HG03571 (cell line): ENCODE data around the gene CNIH2.
"Not testable (repeated sequence)": the region's sequence is repeated elsewhere in the genome, so short reads cannot be mapped to it uniquely, and the experiment has no call there.

Source experiments
- ATAC-seq: cut with Tn5 transposase; IDR thresholded peaks from one replicate; pipeline ENCODE4 v1.9.1; 2021; ENCODE audit not compliant: unreplicated experiment

CNIH2 gene

DNA sequence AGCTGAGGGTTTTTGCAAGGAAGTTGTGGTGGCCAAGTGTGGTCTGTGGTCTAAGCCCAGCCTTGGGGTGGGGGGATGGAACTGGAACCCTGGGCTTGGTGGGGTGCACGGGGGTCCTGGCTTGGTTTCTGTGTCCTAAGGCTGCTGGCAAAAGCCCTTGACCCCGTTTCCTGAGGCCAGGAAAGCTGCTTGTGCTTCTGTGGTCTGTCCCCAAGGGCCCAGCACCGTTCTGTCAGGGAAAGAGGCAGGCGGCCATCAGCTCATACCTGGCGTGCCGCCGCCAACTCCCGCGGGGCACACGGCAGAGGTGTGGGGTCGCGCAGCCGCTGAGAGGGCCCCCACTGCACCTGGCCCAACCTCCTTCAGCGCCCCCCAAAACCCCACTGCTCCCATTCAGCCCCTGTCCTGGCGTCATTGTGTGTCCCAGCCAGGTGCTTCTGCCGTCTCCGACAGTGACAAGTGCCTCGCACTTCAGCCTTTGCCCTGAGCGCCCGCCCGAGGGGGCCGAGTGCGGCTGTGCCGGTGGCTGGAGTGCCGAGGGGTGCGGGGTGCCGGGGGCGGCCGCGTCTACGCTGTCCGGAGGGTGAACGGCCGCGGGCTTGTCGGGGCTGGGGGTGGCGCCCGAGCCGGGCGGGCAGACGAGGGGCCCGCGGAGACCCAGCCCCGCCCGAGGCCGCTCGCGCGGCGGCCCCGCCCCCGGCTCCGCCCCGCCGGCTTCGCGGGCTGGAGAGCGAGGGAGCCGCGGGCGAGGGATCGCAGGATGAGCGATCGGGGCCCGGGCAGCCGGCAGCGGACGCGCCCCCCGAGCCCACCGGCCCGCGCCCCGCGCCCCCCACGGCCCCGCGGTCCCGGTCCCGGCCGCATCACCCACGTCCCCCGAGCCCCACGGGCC, at the start of gene CNIH2:
CNIH2 (plus strand) TSS at position 705 of the 892 bp plus-strand sequence. CDS start 282 bp downstream, outside the sequence.
- ATAC-seq, result no peak

DNA sequence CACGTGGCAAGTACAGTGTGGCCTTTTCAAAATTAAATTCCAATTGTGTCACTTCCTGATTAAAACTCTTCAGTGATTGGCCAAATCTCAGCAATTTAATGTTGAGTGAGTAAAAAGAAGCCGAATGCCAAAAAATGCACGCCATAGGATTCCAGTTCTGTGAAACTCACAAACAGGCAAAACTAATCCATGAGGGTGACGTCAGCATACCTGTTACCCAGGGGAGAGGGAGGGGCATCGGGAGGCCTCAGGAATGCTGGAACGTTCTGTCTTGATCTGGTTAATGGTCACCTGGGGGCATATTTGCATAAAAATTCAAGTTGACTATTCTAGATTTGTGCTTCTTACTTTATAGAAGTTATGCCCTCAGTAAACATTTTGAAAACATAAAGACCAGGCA, 49.5 kb upstream of the CNIH2 start:
- no peak for ATAC-seq

DNA sequence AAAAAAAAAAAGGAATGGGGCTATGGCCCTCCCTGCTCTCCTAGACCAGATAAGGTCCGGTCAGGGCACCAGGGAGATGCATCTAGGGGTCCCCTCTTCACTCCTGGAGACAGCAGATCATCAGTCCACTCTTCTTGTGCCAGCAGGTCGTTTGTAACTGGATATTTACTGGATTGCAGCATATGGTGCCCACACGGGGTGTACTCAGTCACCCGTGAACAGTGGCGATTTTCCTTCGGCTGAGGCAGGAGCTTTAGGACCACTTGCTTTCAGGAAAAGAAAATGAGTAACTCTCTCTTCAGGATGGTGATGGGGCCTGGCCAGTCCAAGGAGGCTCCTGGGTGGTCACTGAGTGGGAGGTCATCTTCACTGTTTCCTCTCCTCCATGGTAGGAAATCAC, 47.8 kb upstream of the CNIH2 start:
- no peak for ATAC-seq

DNA sequence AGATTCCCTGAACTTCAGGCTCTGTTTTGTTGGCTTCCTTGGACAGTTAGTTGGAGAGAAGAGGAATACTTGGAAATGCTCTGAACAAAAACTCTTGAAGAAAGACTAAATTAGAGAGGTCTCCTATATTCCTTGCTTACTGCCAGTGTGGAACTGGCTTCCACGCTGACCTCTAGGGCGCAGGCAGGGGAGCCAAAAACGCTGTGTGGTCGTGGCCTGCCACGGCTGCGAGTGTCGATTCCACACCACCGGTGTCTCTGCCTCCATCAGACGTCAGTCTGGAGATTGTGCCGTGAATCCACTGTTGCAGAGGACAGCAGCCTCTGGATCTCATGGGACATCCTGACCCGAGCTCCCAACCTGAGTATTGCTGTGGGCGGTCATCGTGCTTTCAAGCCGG, 47.0 kb upstream of the CNIH2 start:
- ATAC-seq, result no peak

DNA sequence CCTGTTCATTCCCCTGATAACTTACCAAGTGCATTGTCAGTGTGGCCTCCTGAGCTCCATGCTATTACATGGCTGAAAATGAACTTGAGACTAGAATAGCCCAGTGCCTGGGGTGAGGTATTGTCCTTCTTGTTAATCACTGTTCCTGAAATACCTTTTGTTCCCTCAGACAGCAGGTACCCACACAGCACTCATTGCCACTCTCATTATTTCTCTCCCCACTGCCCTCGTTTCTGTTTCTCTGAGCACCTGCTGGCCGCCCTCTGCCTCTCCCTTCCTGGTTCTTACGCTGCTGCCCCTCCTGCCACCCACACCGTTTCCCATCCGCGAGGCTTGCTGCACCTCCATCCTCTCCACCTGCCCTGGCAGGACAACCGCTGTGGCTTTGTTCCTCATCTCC, 46.4 kb upstream of the CNIH2 start:
- no peak for ATAC-seq

DNA sequence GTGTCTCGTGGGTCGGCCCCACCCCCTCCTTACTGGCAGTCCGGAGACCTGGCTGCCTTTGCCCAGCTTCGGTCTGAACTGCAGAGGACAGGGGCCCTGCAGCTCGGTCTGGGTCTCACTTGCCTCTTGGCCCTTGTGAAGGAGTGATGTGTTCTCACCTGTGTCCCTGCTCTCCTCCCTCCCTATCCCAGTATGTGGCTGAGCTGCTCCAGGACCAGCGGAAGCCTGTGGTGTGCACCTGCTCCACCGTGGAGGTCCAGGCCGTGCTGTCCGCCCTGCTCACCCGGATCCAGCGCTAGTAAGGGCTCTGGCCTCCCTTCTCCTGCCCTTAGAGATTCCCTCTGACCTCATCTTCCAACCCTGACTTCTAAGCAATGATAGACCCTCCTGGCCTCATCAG, 45.2 kb upstream of the CNIH2 start:
- ATAC-seq, result no peak

DNA sequence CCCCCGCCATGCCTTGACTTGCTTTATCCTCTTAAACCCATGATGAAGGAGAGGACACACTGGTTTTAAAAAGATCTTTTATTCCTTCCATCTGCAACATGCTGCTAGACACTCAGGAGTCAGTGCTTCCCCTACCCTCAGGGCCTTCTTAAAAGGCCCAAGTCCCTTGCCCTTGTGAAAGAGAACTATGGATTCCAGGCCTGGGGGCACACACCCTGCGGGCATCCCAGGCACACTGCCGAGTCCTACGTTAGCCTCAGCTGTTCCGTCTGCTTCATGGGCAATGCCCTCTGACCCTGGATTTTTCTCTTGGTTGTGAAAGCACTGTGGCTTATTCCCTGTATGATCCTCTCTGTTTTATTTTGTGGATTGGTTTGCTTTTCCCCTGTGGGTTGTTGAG, 44.7 kb upstream of the CNIH2 start:
- ATAC-seq, result no peak

DNA sequence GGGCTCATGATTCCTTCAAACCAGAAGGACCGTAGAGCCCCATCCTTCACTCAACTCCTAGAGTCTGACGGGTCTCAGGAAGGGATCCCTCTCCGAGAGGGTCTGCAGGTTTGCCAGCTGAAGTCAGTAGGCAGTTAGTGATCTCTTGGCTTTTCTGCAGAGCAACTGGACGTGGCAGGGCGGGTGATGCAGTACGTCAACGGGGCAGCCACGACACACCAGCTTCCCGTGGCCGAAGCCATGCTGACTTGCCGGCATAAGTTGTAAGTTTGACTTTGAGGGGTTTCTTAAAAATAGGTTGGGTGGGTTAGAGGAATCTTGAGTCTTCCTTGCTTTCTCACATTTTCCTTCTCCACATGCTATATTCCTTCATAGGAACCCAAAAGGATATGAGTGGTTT, 42.8 kb upstream of the CNIH2 start:
- ATAC-seq, result no peak

DNA sequence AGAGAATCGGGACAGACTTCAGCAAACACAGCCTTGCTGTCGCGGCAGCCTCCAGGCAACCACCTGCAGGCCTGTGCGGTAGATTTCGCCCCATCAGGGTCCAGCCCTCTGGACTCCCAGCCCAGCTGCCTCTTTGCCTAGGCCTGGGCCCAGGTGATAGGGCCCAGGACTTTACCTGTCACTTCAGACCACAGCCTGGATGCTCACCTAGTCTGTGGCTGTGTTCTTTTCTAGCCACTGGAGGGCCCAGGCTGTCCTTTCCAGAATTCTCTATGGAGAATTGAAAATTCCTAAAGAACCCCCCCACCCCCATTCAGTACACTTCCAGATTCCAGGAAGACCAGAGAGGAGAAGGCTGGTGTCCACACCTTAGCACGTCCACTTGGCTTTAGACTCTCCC, 40.1 kb upstream of the CNIH2 start:
- no peak for ATAC-seq

DNA sequence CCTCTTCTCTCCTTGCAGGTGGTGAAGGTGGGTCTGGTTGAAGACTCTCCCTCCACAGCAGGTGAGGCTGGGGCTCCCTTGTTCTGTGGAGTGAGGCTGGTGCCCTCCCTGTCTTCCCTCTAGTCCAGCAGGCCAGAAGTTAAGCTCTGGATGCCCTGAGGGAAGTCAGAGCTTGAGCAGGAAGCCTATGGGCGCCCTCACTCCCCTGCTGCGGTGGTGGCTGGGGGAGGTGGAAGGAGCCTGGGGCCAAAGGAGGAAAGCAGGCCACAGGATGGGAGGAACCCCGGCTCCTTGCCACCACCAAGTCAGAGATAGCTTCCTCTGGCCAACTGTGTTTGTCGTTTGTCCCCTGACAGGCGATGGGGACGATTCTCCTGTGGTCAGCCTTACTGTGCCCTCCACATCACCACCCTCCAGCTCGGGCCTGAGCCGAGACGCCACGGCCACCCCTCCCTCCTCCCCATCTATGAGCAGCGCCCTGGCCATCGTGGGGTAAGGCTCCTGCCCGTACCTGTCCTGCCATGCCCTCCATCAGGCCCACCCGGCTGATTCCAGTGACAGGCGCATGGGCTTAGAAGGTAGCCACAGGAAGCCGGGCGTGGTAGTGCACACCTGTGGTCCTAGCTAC, 39.1 kb upstream of the CNIH2 start:
- no peak for ATAC-seq

DNA sequence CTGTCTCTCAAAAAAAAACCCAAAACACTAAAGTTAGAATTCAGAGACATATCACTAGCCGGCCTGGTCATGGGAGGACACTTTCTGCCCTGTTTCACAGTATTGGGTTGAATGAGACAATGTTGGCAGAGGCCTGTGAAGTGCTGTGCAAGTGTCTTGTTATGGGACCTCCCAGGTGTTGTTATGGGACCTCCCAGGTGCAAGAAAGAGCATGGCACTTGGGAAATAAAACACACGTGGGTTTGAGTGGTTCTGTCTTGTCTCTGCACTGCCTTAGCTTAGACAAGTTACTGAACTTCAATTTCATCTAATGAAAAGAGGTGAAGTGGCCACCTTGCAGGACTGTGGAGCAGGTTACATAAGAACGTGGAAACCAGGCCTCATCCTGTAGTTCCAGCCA, 38.5 kb upstream of the CNIH2 start:
- ATAC-seq, result no peak

DNA sequence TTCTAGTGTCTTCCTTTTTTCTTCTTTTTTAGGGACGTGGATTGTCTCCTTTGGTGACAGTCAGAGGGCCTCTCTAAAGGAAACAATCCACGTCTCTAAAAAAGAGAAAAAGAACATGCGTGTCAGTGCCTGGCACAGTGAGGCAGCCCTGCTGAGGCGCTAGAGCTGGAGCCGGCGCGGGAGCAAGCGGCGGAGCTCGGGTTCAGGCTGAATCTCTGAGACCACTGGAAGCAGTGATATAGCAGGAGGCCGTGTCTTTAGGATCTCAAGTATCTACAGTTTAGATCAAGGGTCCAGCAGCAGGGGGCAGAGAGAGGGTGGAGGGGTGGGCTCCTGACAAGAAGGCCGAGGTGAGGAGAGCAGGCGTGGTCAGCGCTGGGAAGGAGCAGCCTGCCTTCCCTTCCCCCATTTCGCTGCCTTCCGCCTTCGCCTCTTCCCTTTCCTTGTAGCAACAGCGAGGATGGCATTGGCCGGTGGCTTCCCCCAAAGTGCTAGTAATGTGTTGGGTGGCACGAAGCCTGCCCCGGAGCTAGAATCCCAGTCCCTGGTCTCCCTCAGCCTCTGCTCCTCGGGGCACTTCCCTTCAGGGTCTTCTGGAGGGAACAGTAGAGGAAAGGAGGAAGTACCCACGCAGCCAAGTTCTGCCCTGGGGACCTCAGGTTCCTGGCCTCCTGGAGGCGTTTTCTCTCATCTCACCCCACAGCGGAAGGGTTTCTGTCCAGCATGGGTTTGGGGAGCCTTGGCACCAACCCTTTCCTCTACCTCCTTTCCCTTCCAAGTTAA, 37.8 kb upstream of the CNIH2 start:
- ATAC-seq, result no peak

DNA sequence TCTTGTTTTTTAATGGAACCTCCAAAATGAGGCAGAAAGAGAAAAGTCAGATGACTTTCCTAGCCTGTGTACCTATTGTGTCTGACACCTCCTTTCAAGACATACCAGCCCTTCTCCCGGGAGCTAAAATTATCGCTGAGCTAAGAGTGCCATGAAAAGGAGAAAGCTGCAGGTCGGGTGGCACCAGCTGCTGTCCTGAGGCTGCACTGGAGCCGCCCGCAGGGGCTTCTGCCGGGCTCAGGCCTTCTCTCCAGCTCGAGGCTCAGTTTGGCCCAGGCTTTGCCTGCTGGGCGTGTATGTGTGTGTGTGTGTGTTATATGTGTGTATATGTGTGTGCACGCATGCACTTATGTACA, 37.2 kb upstream of the CNIH2 start:
- no peak for ATAC-seq

DNA sequence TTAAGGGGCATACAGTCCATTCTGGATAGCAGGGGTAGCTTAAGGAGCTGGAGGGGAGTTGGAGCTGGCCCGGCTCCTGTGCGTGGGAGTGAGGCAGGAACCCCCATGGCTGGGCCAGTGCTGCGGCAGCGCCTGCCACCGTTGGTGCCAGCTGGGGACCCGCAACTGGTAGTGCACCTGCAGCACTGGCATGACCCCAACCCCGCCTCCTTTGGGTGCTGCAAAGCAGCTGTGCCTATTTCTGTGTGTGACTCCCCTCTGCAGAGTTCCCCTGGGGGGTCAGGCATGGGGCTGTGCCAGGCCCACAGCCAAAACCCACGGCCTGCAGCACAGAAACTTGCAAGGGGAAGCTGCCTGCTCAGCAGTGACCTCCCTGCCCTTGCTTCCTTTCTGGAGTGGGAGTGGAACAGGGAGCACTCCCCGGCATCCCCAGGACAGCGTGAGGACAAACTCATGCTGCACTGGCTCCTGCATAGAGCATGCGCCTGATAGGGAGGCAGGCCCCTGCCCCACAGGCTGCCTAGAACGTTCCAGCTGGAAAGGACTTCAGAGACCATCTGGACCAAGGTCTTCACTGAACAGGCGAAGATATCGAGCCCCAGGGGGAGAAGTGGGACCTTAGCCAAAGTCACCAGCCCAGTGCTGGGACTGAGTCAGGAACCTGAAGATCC, 35.7 kb upstream of the CNIH2 start:
- ATAC-seq, result no peak

DNA sequence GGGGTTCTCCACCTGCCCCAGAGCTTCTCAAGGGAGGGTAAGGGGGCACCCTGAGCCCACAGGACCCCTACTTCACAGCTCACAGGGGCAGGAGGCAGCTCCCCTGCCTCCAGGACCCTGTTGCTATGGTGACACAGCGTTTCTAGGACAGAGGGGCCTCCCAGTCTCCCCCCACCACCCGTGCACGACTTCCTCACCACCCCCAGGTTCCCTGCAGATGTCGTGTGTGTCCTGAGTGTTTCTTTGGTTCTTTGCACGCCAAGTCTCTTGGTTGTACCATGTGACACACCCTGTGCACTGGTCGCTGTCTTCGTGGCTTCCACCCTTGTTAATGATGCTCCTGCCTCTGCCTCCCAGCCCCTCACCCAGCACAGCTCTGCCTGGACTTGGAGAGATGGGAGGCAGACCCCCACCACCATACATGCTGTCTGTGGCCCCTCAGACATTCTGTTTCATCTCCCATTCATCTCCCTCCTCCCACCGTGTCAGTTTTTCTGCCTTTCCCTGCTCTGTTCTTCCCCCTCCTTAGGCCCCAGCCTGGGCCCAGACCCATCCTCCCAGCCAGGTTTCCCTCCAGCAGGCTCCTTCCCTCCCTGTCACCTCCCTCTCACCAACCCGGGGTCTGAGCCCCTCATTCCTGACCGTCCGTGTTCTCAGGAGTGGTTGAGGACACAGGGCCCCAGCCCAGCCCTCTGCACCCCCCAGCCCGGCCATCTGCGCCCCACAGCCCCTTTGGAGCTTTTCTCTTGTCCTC, 34.0 kb upstream of the CNIH2 start:
- ATAC-seq, result no peak

DNA sequence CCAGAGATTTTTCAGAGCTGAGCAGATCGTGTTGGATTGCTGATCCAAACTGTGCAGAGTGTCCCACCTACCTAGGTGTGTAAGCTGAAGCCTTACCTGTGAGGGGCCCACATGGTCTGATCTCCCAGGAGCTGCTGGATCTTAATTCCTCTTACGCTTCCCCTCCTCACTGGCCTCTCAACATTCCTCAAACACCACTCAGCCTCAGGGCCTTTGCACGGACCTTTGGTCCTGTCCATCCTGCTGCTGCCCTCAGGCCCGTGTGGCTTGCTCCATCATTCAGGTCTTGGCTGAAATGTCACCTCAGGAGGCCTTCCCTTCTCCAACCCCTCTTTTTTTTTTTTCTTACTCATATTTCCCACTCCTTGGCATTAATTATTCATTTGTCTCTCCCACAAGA, 30.7 kb upstream of the CNIH2 start:
- ATAC-seq, result no peak

DNA sequence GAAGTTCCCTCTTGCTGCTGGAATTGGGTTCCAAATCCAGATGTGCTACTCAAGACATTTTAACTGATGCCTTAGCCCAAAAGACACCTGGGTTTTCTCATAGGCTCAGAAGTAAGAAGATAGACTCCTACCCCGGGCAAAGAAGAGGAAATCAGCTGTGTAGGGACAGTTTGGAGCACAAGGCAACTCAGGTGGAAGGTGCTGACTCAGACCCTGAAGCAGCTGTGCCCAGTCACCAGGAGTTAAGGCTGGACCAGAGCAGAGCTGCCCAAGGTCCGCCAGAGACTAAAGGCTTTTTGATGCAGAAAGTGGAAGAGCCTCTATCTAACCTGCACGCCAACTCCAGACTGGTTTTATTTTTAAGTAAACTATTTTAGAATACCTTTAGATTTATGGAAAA, 30.2 kb upstream of the CNIH2 start:
- no peak for ATAC-seq

DNA sequence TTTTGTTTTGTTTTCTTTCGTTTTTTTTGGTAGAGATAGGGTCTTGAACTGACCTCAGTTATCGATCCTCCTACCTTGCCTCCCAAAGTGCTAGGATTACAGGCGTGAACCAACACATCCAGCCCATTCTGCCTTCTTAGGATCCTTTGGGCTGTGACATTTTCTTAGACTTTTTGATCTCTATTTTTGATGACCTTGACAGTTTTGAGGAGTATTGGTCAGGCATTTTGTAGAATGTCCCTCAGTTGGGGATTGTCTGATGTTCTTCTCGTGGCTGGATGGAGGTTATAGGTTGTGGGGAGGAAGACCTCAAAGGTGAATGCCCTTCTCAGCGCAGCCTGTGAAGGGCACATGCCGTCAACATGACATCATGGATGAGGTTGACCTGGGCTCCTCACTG, 29.1 kb upstream of the CNIH2 start:
- ATAC-seq, result no peak

DNA sequence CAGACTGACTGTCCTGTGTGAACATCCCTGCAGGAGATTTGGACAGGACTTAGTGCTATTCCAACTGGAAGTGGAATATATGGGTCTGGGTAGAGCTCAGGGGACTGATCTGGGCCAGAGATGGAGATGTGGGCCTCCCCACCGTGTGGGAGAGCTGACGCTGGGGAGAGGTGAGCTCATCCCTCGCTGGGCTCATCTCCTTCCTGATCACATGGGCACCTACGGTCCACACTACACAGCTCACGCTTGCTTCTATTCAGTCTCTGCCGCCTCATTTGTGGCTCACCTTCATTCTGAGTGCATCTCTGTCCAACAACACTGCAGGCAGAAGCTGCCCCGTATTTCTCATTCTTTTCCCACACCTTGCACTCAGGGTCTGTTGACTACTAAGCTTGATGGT, 26.2 kb upstream of the CNIH2 start:
- ATAC-seq, result no peak

DNA sequence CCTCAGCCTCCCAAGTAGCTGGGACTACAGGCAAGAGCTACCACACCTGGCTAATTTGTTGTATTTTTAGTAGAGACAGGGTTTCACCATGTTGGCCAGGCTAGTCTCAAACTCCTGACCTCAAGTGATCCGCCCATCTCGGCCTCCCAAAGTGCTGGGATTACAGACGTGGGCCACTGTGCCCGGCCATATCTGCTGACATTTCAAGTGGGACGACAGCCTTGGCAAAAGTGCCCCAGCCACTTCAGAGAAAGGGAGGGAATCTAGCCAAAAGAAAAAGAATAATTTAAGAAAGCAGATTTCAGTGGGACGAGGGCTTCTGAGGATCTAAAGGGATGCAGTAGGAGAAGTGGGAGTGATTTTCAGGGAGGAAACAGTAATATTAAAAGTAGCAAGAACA, 24.9 kb upstream of the CNIH2 start:
- not testable (repeated sequence) for ATAC-seq

DNA sequence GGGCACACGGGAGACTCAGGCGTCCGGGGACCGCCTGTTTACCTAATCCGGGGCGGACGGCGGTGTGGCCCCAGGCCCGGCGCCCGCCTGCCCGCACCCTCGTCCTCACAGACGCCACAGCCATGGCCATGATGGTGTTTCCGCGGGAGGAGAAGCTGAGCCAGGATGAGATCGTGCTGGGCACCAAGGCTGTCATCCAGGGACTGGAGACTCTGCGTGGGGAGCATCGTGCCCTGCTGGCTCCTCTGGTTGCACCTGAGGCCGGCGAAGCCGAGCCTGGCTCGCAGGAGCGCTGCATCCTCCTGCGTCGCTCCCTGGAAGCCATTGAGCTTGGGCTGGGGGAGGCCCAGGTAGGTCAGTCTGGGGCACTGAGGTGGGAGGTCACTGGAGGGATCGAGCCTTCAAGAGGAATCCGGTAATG, 19.5 kb upstream of the CNIH2 start:
- no peak for ATAC-seq
